Measurements from ENCODE around the gene SLC35E2B.
"Not testable (repeated sequence)": the region's sequence is repeated elsewhere in the genome, so short reads cannot be mapped to it uniquely, and the experiment has no call there.

SLC35E2B gene

GRCh38 chr1:1674806-1675205 is 17.8 kb downstream of the SLC35E2B start:
- not testable (repeated sequence) for DNase-seq (ENCODE audit: low read depth)

GRCh38 chr1:1672181-1672965 is 20.2 kb downstream of the SLC35E2B start:
- DNase-seq (ENCODE audit: low read depth), result no peak

GRCh38 chr1:1671365-1672119 is 21.1 kb downstream of the SLC35E2B start:
- DNase-seq (ENCODE audit: low read depth), result no peak

- DNase-seq (ENCODE audit: low read depth), result no peak
These were observed 21.7 kb downstream of the SLC35E2B start for GRCh38 chr1:1670866-1671265.

GRCh38 chr1:1669468-1670440 is 22.8 kb downstream of the SLC35E2B start:
- no peak for DNase-seq (ENCODE audit: low read depth)

- DNase-seq (ENCODE audit: low read depth), result no peak
These were observed 26.1 kb downstream of the SLC35E2B start for GRCh38 chr1:1666526-1666925.

- DNase-seq (ENCODE audit: low read depth), result no peak
These were observed 26.8 kb downstream of the SLC35E2B start for GRCh38 chr1:1665815-1666251.

GRCh38 chr1:1664941-1665814 is 27.4 kb downstream of the SLC35E2B start:
- DNase-seq (ENCODE audit: low read depth), result no peak

- DNase-seq (ENCODE audit: low read depth), result not testable (repeated sequence)
These were observed 28.3 kb downstream of the SLC35E2B start for GRCh38 chr1:1664318-1664717.

GRCh38 chr1:1662830-1663560 is 29.6 kb downstream of the SLC35E2B start:
- DNase-seq (ENCODE audit: low read depth), result not testable (repeated sequence)

GRCh38 chr1:1662392-1662791 is 30.2 kb downstream of the SLC35E2B start:
- not testable (repeated sequence) for DNase-seq (ENCODE audit: low read depth)

- peak; percentile 94 for DNase-seq (ENCODE audit: low read depth)
These were observed 33.7 kb downstream of the SLC35E2B start, which contains the start of gene CDK11B for GRCh38 chr1:1658583-1659549. TSS of gene CDK11B (minus strand) at chr1:1659004. CDS start at chr1:1657485, 1,519 bp downstream.

- DNase-seq (ENCODE audit: low read depth), result not testable (repeated sequence)
These were observed 44.3 kb downstream of the SLC35E2B start for GRCh38 chr1:1648265-1648664.

GRCh38 chr1:1647567-1648241 is 44.9 kb downstream of the SLC35E2B start:
- not testable (repeated sequence) for DNase-seq (ENCODE audit: low read depth)

- not testable (repeated sequence) for DNase-seq (ENCODE audit: low read depth)
These were observed 46.3 kb downstream of the SLC35E2B start for GRCh38 chr1:1646326-1646725.

- not testable (repeated sequence) for DNase-seq (ENCODE audit: low read depth)
These were observed 51.7 kb downstream of the SLC35E2B start for GRCh38 chr1:1640711-1641461.

- not testable (repeated sequence) for DNase-seq (ENCODE audit: low read depth)
These were observed 52.5 kb downstream of the SLC35E2B start for GRCh38 chr1:1640081-1640480.

Data from T follicular helper cell (primary cell).